NCI-H146 treated with DMSO at 0.1 percent for 48 hours (cell line): ENCODE results near the gene GPR153.
A peak's percentile ranks its signal among the peaks of the same experiment; 100 is the strongest.

ENCODE experiments used
- DNase-seq: peaks from one replicate; lab custom pipeline; 2025; ENCODE audit not compliant: unreplicated experiment; lab: John Stamatoyannopoulos, UW

Gene GPR153

GRCh38 chr1:6287431-6287886 is 26.6 kb upstream of the GPR153 start:
- DNase-seq, result no peak

- no peak for DNase-seq
These were observed 26.1 kb upstream of the GPR153 start for GRCh38 chr1:6287029-6287428.

GRCh38 chr1:6286266-6286665 is 25.4 kb upstream of the GPR153 start:
- DNase-seq, result no peak

DNA sequence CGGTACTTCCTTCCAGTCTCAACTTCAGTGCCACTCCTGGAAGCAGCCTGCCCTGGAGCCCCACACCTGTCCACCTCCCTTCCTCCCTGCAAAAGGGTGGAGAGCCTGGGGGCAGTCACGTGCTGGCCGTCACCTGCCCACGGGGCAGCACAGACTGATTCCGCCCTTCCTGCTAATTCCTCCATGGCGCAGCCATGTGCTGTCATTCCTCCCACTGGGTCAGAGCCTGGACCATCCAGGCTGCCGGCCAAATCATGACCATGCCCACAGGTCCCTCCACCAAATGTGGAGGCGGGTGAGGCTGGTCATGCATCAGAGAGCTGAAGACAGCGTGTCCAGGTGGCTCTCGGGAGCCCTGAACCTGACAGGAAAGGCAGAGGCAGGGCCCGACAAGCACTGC is 24.4 kb upstream of the GPR153 start:
- DNase-seq, result no peak

DNA sequence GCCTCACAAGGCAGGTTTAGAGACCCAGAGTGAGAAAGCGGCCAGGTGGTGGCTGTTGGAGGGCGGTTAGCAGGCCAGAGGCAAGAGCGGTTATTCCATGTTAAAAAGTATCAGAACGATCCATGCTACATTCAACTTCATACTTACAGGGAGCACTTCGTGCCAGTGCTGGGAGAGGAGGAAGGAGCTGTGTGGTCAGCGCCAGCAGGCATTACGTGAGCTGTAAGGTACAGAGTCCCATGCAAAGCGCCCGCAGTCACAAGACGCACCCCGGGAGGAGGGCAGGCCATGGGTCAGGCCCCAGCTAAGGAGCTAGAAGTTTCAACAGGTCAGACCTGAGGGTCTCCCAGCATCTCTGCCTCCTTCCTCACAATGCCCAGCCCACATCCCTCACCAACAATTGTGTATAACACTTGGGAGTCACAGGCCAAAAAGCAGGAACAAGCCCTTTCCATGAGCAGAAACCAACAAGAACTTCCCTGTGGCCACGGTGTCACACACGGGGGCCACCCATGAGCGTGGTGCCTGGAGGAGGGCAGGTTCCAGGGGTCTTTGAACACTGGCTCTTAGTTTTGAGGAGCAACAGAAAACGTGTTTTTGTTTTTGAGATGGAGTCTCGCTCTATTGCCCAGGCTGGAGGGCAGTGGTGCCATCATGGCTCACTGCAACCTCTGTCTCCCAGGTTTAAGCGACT is 21.8 kb upstream of the GPR153 start:
- DNase-seq, result no peak

GRCh38 chr1:6281511-6282402 is 20.9 kb upstream of the GPR153 start:
- no peak for DNase-seq

DNA sequence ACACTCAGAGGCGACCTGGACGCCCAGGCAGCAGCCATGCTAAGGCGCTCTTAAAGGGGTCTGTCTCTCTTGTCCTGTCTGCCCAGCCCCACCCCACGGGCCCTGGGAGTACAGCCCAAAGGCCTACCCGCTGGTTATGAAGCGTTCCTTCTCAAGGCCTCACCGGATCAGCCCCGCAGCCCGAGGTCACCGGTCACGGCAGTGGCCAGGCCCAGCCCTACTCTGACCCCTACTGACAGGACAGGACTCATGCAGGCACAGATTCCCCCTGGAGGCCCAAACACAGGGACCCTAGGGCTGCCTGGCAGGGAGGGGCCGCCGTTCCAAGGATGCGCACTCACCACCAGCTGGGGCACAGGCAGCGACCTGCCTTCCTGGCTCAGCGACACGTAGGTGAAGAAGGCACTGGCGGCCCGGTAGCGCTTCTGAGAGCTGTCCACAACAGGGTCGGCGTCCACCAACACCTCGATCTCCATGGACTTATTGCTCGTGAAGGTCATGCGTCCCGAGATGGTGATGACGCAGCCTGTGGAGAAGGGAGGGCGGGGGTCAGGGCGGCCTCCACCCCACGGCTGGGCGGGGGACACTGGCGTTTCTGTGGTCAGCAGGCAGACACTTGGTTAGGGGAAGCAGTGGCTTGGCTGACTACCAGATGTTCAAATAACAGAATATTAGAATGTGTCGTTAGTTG is 20.0 kb upstream of the GPR153 start:
- DNase-seq, result no peak

- DNase-seq, result no peak
These were observed 18.9 kb upstream of the GPR153 start for GRCh38 chr1:6279613-6280383.

DNA sequence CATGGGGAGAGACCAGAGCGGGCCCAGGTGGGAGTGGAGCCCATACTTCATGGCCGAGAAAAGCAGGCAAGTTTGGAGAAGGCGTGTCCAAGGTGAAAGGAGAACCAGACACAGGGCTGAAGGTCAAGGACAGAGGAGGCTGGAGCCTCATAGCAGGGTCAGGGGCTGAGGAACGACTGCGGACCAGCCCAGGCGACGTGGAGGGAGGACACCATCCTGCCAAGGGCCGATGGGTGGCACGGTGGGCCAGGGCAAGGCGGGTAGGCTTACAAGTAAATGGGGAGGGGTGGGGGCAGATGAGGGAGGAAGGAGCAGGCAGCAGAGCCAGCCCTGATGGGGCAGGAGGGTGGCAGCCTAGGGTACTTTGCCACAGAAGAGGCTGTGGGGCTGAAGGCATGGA is 18.2 kb upstream of the GPR153 start:
- no peak for DNase-seq

DNA sequence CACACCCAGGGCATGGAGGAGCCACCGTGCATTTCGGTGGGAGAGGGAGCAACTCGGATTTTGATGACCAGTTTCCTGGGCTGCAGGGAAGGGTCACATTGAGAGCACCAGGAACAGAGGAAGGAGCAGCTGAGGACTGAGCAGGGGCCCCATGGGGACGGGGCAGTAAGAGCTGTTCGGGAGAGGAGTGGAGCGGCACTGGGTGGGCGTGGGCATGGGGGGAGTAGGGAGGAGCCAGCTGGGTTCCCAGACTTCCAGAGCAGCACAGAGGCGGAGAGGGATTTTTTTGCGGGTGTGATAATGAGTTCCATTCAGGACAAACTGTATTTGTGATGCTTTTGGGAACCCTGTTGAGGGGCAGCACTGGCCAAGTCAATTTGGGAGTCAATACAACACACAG is 17.4 kb upstream of the GPR153 start:
- DNase-seq, result no peak

DNA sequence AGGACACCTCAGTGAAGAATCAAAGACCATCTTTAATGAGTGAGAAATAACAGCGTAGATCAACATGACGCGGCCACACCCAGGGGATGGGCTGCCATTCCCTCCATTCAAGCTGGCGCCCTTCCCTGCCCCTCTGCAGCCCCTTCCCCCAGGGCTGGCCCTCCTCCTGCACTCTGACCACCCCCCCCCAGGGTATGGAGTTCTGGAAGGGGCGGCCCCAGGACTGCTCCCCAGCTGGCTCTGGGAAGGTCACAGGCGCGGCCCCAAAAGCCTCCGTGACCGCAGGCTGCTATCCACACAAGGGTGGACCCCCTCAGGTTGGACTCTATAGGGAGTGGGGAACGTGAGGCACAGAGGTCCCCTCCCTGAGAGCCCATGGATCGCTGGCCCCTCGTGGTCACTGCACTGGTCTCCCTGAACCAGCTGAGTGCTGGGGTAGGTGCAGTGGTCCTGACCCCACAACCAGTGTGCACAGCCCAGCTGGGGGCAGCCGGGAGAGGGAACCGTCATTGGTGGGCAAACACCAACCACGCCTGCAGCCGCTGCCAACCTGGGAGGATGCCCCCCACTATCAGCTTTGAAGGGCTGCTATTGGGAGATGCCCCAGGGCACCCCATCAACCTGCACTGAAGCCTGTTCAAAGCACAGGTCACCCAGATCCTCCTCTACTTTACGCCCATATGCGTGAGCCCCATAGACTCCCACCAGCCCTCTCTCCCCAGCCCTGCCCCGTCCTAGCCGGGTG is 16.1 kb upstream of the GPR153 start:
- DNase-seq, result no peak

DNA sequence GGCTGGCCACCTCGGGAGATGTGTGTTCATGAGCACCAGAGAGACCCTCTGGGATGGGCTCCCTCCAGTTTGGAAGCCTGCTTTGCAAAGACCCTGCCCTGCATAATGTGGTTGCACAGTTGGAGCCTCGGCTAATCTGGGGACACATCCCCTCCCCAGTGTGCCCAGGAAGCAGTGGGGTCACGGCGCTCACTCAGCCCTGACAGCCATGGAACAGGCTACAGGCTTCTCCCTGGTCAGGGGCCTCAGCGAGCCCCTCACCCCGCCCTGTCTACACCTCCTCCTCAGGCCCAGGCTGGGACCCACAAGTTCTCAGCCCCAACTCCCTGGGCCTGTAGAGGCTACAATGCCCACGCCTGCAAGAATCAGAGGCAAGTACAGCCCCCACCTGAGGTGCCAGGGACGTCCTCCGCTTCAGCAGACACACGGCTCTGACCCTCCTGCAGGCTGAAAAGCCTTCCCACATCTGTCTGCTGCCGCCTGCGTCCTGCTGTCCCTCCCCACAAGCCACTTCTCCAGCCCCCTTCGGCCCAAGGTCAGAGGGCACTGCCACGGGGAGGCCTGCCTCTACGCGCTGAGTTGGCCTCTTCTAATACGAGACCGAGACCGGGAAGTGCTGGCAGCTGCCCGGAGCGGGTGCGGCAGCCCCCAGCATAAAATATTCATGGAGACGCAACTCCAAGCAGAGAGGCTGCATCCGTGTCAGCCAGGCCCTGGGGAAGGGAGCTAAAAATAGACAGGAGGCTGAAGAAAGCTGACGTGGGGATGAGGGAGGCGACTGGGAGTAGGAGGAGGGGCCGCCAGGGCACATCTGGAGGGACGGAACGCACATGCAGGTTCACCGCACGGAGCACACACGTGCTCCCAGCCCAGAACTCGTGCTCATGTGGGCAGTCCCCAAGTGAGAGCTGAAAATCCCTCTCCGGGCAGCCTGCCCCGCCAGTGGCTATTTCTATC is 15.2 kb upstream of the GPR153 start:
- no peak for DNase-seq

GRCh38 chr1:6274622-6275139 is 13.8 kb upstream of the GPR153 start:
- no peak for DNase-seq

DNA sequence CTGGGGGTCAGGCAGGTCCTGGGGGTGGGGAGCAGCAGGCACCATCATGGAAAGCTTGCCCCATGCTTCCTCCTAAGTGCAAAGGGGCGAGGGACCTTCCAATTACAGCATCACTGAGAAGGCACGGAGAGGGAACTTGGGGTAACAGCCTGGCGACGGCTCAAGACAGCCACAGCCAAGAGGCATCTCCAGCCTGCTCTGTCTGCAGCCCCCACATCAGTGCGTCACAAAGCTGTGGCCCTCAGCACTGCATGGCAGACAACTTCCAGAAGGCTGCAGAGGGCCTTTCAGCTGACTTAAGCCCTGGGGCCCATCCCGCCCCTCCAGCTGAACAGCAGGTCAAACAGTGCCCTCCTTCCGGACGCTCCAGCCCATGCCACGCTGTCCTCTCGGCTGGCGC is 13.2 kb upstream of the GPR153 start:
- no peak for DNase-seq

- DNase-seq, result no peak
These were observed 12.5 kb upstream of the GPR153 start for GRCh38 chr1:6273380-6273891.

DNA sequence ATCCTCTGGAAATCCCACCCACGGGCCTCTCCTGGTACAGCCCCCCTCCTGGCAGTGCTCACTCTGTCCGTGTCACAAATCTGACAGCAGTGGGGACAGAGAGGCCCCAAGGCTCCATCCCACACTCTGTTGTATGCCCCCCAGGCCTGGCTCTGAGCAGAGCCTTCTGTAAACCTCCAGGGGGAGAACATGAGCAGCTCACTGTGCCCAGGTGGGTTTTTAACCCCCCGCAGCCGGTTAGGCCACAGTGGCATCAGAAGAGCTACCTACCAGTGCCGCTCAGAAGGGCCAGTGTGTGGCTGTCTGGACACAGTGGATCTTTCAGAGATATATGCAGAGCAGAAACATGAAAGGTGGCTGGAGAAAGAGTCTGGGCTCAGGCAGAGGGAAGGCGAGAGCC is 12.0 kb upstream of the GPR153 start:
- DNase-seq, result no peak

DNA sequence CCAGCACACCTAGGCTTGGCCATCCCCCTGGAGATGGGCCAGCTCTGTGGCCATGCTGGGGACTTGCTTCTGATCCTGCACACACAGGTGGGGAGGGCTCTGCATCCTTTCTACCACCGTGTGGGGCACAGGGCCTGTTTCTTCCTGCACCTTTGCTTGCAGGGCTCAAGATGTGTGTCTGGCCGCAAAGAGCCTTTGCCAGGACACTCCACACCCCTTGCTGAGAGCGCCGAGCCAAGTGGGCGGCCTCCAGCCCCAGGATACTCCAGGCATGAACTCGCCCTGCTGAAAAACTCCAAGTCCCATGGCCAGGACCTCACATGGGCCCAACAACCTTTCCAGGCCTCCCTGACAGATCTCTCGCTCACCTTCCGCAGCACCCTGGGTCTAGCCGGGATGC is 11.6 kb upstream of the GPR153 start:
- no peak for DNase-seq

DNA sequence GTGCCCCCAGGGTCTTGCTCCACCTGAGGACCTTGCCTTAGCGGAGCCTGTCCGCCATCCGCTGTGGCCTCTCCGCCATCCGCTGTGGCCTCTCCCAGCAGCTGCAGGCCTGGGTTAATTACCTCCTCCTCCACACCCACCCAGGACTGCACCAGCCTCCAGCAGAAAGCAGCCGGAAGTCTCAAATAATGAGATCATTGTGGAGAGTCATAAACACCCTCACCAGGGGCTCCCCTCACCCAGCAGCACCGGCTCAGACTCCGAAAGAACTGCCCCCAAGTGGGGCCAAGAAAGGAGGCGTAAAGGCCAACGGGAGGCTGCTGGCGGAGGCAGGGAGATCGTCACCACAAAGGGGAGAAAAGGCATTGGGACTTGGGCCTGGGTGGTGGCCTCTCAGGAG is 10.7 kb upstream of the GPR153 start:
- DNase-seq, result peak; percentile 60

- no peak for DNase-seq
These were observed 10.1 kb upstream of the GPR153 start for GRCh38 chr1:6271006-6271405.
